Mesodermal cell (in vitro differentiated cells): ENCODE data around the gene PCLAF.
"Not testable (repeated sequence)": the region's sequence is repeated elsewhere in the genome, so short reads cannot be mapped to it uniquely, and the experiment has no call there.

ENCODE experiments used
- H3K27ac ChIP-seq: 2 replicates; pipeline ENCODE4 v1.7.0; 2013; ENCODE audit warnings: mild to moderate bottlenecking, low read depth, low read length, moderate library complexity; ENCODE audit not compliant: severe bottlenecking
- H3K36me3 ChIP-seq: 2 replicates; pipeline ENCODE4 v1.7.1; 2013; ENCODE audit warnings: mild to moderate bottlenecking, low read length, moderate library complexity; ENCODE audit not compliant: control insufficient read depth, insufficient read depth
- H3K4me1 ChIP-seq: one replicate; pipeline ENCODE4 v1.7.1; 2013; ENCODE audit warnings: mild to moderate bottlenecking, low read length; ENCODE audit not compliant: insufficient read depth, control insufficient read depth, poor library complexity, severe bottlenecking
- H3K4me3 ChIP-seq: 2 replicates; pipeline ENCODE4 v1.7.0; 2013; ENCODE audit warnings: low read length, control low read depth, mild to moderate bottlenecking; ENCODE audit not compliant: insufficient read depth, poor library complexity, severe bottlenecking; ENCODE audit errors: extremely low read depth
- H3K9me3 ChIP-seq: 2 replicates; pipeline ENCODE4 v1.7.1; 2013; ENCODE audit warnings: mild to moderate bottlenecking, low read length, moderate library complexity; ENCODE audit not compliant: control insufficient read depth
- WGBS, 2 experiments: methylation state at CpG; one replicate each; pipeline ENCODE4 v1.1.5; 2013; ENCODE audit warnings: missing lambda C conversion rate in 2 of 2; ENCODE audit not compliant: insufficient coverage in 2 of 2; 5-methylcytosine and 5-hydroxymethylcytosine counted together

The PCLAF gene

DNA sequence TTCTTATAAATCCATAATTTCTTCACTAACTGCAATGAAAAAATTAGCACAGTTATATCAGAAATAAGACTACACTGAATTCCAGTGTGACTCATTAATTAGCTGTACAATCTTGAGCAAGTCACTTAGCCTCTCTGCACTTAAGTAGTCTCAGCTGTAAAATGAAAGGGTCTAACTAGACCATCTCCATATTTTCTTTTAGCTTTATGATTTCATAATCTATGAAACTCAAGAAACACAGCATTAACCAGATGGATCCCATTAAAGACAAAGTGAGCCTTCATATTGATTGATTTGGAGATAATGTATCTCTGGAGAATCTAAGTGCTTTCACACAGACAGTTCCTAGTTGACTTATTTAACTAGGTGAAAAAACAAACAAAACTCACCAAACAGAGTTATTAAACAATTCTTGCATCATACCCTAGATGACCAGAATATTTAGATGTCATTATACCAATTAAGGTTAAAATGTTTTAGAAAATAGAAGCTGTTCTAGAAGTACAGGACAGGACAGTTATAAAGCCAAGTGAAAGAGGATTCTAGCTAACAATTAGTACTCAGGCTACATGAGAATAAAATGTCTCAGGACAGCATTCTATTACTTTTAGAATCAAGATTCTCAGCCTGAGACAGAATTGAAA is 36.5 kb downstream of the PCLAF start:
- no peak overlapping the region for H3K4me3 ChIP-seq
- H3K27ac ChIP-seq, result no peak overlapping the region

DNA sequence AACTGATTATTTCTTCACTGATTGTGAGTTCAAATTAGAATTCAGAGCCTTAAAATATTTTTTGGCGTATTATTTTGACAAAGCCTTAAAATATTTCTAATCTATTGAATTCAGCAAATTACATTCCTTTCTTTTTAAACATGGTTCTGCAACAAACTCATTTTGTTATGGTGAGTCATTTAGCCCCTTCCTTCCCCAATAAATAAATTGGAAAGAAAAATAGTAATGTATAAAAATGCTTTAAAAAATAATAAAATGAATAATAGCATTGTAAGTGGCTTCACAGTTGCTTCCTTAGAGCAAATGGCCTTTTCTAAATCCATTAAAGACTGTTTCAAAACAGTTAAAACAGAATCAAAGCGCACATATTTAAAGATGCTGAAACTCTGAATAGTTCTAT is 37.4 kb downstream of the PCLAF start:
- no peak overlapping the region for H3K27ac ChIP-seq
- WGBS, 2 experiments, result 100% methylated on average over 1 of the region's 2 CpGs; no CpG with 5 or more reads in 1 of the 2 experiments
- no peaks in the 10 kb centered on the region for H3K9me3 ChIP-seq
- no peaks in the 10 kb centered on the region for H3K4me1 ChIP-seq
- H3K36me3 ChIP-seq, result peaks cover 26% of the 10 kb centered on the region
- no peak overlapping the region for H3K4me3 ChIP-seq

More for the DNA sequence above, 36.5 kb downstream of the PCLAF start:
- H3K9me3 ChIP-seq, result no peaks in the 10 kb centered on the region
- no peaks in the 10 kb centered on the region for H3K4me1 ChIP-seq
- peaks cover 31% of the 10 kb centered on the region for H3K36me3 ChIP-seq

DNA sequence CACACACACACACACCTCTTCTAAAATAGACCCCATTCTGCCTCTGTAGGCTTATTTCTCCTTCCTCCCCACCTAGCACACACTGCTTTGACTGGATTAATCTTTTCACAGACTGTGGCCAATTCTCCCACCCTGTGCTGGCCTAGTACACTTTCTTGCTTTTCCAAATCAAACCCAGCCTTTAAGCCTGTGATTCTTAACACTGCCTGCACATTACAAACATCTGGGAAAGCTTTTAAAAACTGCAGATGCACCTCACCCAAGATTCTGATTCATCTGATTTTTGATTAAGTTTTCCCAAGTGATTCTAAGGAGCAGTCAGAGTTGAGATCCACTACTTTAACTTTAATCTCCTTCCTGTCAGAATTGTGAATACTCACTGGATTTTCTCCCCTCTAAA is 38.0 kb downstream of the PCLAF start:
- Histone ChIP-seq H3K36me3 (peaks cover 30% of the 10 kb centered on the region), H3K9me3 (no peaks in the 10 kb centered on the region), H3K27ac (no peak overlapping the region), H3K4me3 (no peak overlapping the region), H3K4me1 (no peaks in the 10 kb centered on the region)

DNA sequence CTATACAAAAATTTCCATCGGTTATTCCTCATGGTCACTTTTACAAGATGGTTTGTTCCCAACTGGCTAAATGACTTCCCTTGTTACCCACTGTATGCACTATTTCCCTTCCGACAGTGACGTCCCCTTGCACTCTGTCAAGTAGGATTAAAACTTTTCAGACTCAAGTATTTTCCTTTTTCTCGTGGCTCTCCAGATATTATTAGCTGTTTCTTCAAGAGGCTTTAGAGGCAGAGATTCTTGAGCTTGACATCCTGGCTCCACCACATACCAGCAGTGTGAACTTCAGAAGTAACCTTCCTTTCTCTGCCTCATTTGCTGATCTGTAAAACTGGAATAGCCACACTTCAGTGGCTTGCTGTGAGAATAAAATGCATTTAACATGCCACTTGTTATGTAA is 39.3 kb downstream of the PCLAF start:
- Histone ChIP-seq H3K4me3 (no peak overlapping the region), H3K9me3 (no peaks in the 10 kb centered on the region), H3K27ac (no peak overlapping the region), H3K36me3 (peaks cover 23% of the 10 kb centered on the region), H3K4me1 (no peaks in the 10 kb centered on the region)
- WGBS, 2 experiments, result 85 to 91% methylated on average over 4 of the region's 4 CpGs

DNA sequence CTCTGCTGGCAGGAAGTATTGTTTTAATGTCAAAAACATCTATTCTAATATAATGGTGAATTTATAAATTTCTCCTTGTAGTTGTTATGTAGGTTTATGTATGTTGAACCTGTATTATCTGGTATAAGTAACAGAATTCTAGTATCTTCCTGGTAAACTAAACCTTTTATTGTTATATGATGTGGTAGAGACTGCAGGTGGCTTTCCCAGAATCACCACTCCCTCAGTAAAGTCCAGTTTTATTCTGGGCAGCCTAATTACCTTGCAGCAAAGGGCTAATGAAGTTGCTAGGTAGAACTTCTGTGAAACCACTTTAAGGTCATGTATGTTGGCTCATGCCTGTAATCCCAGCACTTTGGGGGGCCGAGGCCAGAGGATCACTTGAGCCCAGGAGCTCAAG is 40.9 kb downstream of the PCLAF start:
- Histone ChIP-seq H3K9me3 (no peaks in the 10 kb centered on the region), H3K4me1 (no peaks in the 10 kb centered on the region), H3K27ac (no peak overlapping the region), H3K4me3 (no peak overlapping the region), H3K36me3 (peaks cover 23% of the 10 kb centered on the region)
- WGBS, 2 experiments, result 93 to 100% methylated on average over 1 of the region's 1 CpG

DNA sequence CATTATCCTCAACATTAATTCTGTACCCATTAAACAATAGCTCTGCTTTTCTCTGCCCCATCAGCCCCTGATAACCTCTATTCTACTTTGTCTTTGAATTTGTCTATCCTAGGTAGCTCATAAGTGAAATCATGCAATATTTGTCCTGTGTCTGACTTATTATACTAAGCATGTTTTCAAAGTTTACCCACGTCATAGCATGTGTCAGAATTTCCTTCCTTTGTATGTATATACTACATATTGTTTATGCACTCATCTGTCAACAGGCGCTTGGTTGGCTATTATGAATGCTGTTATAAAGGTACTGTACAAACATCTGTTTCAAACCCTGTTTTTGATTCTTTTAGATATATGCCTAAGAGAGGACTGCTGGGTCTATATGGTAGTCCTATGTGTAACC is 43.5 kb downstream of the PCLAF start:
- H3K9me3 ChIP-seq, result no peaks in the 10 kb centered on the region
- WGBS, 2 experiments, result no CpG with 5 or more reads among the region's 2 CpGs
- H3K27ac ChIP-seq, result no peak overlapping the region
- peaks cover 28% of the 10 kb centered on the region for H3K36me3 ChIP-seq
- H3K4me3 ChIP-seq, result no peak overlapping the region
- no peaks in the 10 kb centered on the region for H3K4me1 ChIP-seq

DNA sequence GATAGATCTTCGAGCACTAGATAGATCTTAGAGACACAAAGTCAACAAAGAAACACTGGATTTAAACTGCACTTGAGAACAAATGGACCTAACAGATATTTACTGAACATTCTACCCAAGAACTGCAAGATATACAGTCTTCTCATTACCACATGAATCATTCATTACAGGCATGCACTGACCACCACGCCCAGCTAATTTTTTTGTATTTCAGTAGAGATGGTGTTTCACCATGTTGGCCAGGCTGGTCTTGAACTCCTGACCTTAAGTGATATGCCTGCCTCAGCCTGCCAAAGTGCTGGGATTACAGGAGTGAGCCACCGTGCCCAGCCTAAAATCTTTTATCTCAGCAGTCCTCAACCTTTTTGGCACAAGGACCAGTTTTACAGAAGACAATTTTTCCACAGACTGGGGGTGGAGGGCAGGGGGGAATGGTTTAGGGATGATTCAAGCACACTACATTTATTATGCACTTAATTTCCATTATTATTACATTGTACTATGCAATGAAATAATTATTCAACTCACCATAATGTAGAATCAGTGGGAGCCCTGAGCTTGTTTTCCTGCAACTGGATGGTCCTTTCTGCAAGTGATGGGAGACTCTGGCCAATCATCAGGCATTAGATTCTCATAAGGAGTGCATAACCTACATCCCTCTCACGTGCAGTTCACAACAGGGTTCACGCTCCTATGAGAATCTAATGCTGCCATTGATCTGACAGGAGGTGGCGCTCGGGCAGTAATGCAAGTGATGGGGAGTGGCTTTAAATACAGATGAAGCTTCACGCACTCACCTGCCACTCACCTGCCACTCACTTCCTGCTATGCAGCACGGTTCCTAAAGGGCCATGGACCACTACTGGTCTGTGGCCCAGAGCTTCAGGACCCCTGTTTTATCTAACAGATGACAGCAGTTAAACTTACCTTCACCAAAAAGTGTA is 47.0 kb downstream of the PCLAF start:
- H3K36me3 ChIP-seq, result peaks cover 10% of the 10 kb centered on the region
- 86 to 88% methylated on average over 5 to 8 of the region's 9 CpGs for WGBS, 2 experiments

DNA sequence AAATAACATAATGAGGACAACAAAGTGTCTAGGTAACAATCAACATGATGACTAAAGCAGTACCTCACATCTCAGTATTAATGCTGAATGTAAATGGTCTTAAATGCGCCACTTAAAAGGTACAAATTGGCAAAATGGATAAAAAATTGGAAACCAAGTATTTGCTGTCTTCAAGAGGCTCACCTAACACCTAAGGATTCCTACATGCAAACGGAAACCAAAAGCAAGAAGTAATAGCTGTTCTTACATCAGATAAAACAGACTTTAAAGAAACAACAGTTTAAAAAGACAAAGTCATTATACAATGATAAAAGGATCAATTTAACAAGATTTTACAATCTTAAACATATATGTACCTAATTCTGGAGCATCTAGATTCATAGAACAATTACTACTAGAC is 47.7 kb downstream of the PCLAF start:
- Histone ChIP-seq H3K36me3 (peaks cover 10% of the 10 kb centered on the region), H3K9me3 (no peaks in the 10 kb centered on the region), H3K4me3 (no peak overlapping the region), H3K4me1 (no peaks in the 10 kb centered on the region), H3K27ac (no peak overlapping the region)
- no CpG with 5 or more reads among the region's 2 CpGs for WGBS, 2 experiments

More for the DNA sequence above, 47.0 kb downstream of the PCLAF start:
- Histone ChIP-seq H3K27ac (no peak overlapping the region), H3K9me3 (no peaks in the 10 kb centered on the region), H3K4me1 (no peaks in the 10 kb centered on the region), H3K4me3 (no peak overlapping the region)

DNA sequence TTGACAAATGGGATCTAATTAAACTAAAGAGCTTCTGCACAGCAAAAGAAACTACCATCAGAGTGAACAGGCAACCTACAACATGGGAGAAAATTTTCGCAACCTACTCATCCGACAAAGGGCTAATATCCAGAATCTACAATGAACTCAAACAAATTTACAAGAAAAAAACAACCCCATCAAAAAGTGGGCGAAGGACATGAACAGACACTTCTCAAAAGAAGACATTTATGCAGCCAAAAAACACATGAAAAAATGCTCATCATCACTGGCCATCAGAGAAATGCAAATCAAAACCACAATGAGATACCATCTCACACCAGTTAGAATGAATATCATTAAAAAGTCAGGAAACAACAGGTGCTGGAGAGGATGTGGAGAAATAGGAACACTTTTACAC is 49.6 kb downstream of the PCLAF start:
- H3K4me1 ChIP-seq, H3K9me3 ChIP-seq, H3K36me3 ChIP-seq, H3K4me3 ChIP-seq, H3K27ac ChIP-seq: not testable (repeated sequence)
- WGBS, 2 experiments, result no CpG with 5 or more reads among the region's 3 CpGs

DNA sequence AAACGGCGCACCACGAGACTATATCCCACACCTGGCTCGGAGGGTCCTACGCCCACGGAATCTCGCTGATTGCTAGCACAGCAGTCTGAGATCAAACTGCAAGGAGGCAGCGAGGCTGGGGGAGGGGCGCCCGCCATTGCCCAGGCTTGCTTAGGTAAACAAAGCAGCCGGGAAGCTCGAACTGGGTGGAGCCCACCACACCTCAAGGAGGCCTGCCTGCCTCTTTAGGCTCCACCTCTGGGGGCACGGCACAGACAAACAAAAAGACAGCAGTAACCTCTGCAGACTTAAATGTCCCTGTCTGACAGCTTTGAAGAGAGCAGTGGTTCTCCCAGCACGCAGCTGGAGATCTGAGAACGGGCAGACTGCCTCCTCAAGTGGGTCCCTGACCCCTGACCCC is 54.3 kb downstream of the PCLAF start:
- not testable (repeated sequence) for H3K27ac ChIP-seq, H3K4me3 ChIP-seq, H3K36me3 ChIP-seq, H3K9me3 ChIP-seq, H3K4me1 ChIP-seq
- 17% methylated on average over 2 of the region's 15 CpGs; no CpG with 5 or more reads in 1 of the 2 experiments for WGBS, 2 experiments

DNA sequence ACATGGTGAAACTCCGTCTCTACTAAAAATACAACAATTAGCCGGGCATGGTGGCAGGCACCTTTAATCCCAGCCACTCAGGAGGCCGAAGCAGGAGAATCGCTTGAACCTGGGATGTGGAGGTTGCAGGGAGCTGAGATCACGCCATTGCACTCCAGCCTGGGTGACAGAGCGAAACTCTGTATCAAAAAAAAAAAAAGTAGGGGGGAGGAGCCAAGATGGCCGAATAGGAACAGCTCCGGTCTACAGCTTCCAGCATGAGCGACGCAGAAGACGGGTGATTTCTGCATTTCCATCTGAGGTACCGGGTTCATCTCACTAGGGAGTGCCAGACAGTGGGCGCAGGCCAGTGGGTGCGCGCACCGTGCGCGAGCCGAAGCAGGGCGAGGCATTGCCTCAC is 54.8 kb downstream of the PCLAF start:
- H3K4me1 ChIP-seq, H3K9me3 ChIP-seq, H3K27ac ChIP-seq, H3K36me3 ChIP-seq, H3K4me3 ChIP-seq: not testable (repeated sequence)
- 90 to 96% methylated on average over 4 to 6 of the region's 20 CpGs for WGBS, 2 experiments
